Neuronal stem cell (in vitro differentiated cells): ENCODE results near the gene DRD1.

Source experiments
- DNase-seq: peaks from one replicate; pipeline ENCODE4 v3.0.0-alpha.2; 2013; ENCODE audit warnings: low spot score
- H2AFZ ChIP-seq: one replicate; pipeline ENCODE4 v1.6.1; 2013; ENCODE audit warnings: mild to moderate bottlenecking, low read length, inconsistent platforms
- H2AK5ac ChIP-seq: 2 replicates; pipeline ENCODE4 v1.6.1; 2013; ENCODE audit warnings: low read depth, mild to moderate bottlenecking, inconsistent platforms, low read length, moderate library complexity, mixed read lengths
- H2BK120ac ChIP-seq: 2 replicates; pipeline ENCODE4 v1.6.1; 2013; ENCODE audit warnings: low read depth, mild to moderate bottlenecking, inconsistent platforms, low read length, moderate library complexity, mixed read lengths
- H2BK12ac ChIP-seq: one replicate; pipeline ENCODE4 v1.6.1; 2013; ENCODE audit warnings: low read length, inconsistent platforms
- H2BK15ac ChIP-seq: 2 replicates; pipeline ENCODE4 v1.6.1; 2013; ENCODE audit warnings: mild to moderate bottlenecking, low read length, inconsistent platforms, mixed read lengths
- H2BK5ac ChIP-seq: one replicate; pipeline ENCODE4 v1.6.1; 2013; ENCODE audit warnings: inconsistent platforms, mild to moderate bottlenecking, low read length, moderate library complexity
- H3K14ac ChIP-seq: one replicate; pipeline ENCODE4 v1.6.1; 2013; ENCODE audit warnings: low read length, inconsistent platforms
- H3K18ac ChIP-seq: 2 replicates; pipeline ENCODE4 v1.6.1; 2013; ENCODE audit warnings: low read length, inconsistent platforms
- H3K23ac ChIP-seq: 2 replicates; pipeline ENCODE4 v1.6.1; 2013; ENCODE audit warnings: low read depth, mild to moderate bottlenecking, mixed read lengths, low read length, inconsistent platforms; ENCODE audit not compliant: poor library complexity
- H3K27ac ChIP-seq: replicated peaks from 3 replicates; pipeline ENCODE4 v1.5.1; 2013; ENCODE audit warnings: low read length, inconsistent platforms
- H3K27me3 ChIP-seq, 3 experiments: 2 replicates each; pipeline ENCODE4 v1.6.1; 2013; ENCODE audit warnings: low read length in 3 of 3, mild to moderate bottlenecking in 2 of 3, inconsistent platforms in 1 of 3, low read depth in 1 of 3, mixed read lengths in 1 of 3, moderate library complexity in 1 of 3; ENCODE audit not compliant: control insufficient read depth in 3 of 3, insufficient read depth in 3 of 3
- H3K36me3 ChIP-seq, 2 donors: replicated peaks in 1 of 2; 2 replicates each; pipeline ENCODE4 v1.6.1; 2013; ENCODE audit warnings: low read length in 2 of 2; ENCODE audit not compliant: control insufficient read depth in 2 of 2, insufficient read depth in 2 of 2
- H3K4ac ChIP-seq: 2 replicates; pipeline ENCODE4 v1.6.1; 2013; ENCODE audit warnings: inconsistent platforms, mild to moderate bottlenecking, low read length, moderate library complexity
- H3K4me1 ChIP-seq, 2 donors: 1 replicate in 1 of 2; 2 replicates in 1 of 2; pipeline ENCODE4 v1.6.1; 2013; ENCODE audit warnings: low read length in 2 of 2, low read depth in 1 of 2; ENCODE audit not compliant: control insufficient read depth in 2 of 2, insufficient read depth in 1 of 2
- H3K4me2 ChIP-seq: one replicate; pipeline ENCODE4 v1.6.1; 2013; ENCODE audit warnings: mild to moderate bottlenecking, low read length, inconsistent platforms; ENCODE audit not compliant: insufficient read depth, poor library complexity, severe bottlenecking
- H3K4me3 ChIP-seq, 2 donors: 2 replicates each; pipeline ENCODE4 v1.5.1; 2013; ENCODE audit warnings: low read length in 2 of 2, mild to moderate bottlenecking in 2 of 2, inconsistent platforms in 1 of 2, moderate library complexity in 1 of 2
- H3K79me1 ChIP-seq: one replicate; pipeline ENCODE4 v1.6.1; 2013; ENCODE audit warnings: low read depth, mild to moderate bottlenecking, inconsistent platforms, low read length, moderate library complexity
- H3K9ac ChIP-seq: one replicate; pipeline ENCODE4 v1.6.1; 2013; ENCODE audit warnings: mild to moderate bottlenecking, low read depth, low read length, inconsistent platforms; ENCODE audit not compliant: poor library complexity
- H3K9me3 ChIP-seq, 2 donors: replicated peaks in 1 of 2; 2 replicates each; pipeline versions ENCODE3 to v1.6.1; 2013; ENCODE audit warnings: low read length in 2 of 2, mild to moderate bottlenecking in 2 of 2, inconsistent platforms in 1 of 2, low read depth in 1 of 2, mixed read lengths in 1 of 2, moderate library complexity in 1 of 2; ENCODE audit not compliant: control insufficient read depth in 2 of 2, insufficient read depth in 1 of 2
- H4K8ac ChIP-seq: one replicate; pipeline ENCODE4 v1.6.1; 2013; ENCODE audit warnings: low read depth, mild to moderate bottlenecking, inconsistent platforms, low read length, moderate library complexity
- H4K91ac ChIP-seq: one replicate; pipeline ENCODE4 v1.6.1; 2013; ENCODE audit warnings: low read length, low read depth, mild to moderate bottlenecking, inconsistent platforms; ENCODE audit not compliant: poor library complexity
- WGBS, 2 donors: extraction: QIAGEN DNeasy Blood & Tissue Kit; methylation state at CpG; one replicate each; pipeline ENCODE4 v1.1.7; 2013; ENCODE audit warnings: missing lambda C conversion rate in 2 of 2, mixed read lengths in 1 of 2; ENCODE audit not compliant: insufficient read length in 2 of 2, insufficient replicate concordance in 1 of 2; ENCODE audit errors: extremely low coverage in 2 of 2; 5-methylcytosine and 5-hydroxymethylcytosine counted together

DRD1 gene

DNA sequence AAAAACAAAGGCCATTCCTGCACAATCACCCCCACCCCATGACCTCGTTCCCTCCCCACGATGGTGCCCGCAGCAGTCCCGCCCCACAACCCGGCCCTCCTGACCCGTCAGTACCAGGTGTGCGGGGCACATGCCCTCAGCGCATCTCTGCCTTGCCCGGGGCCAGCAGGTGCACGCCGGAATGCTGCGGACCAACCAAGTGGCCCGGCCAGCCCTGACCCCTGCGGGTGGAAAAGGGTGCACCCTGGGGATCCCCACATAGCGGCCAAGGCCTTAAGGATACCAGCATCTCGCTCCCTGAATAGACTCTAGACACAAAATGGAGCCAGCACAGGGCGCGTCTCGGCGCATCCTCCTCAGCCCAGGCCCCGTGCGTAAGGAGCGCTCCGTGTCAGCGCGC, 40.3 kb upstream of the DRD1 start:
- Histone ChIP-seq H3K23ac (peak overlapping the region; percentile 17), H3K27me3 (no peaks in the 10 kb centered on the region), H2AK5ac (no peak overlapping the region), H2BK12ac (no peak overlapping the region), H2BK15ac (no peak overlapping the region), H3K14ac (no peak overlapping the region), H3K27ac (no peak overlapping the region), H2AFZ (no peak overlapping the region), H3K4me1 (peaks cover 5 to 8% of the 10 kb centered on the region in 2 donors), H3K9ac (no peak overlapping the region), H4K8ac (no peak overlapping the region), H3K18ac (no peak overlapping the region), H2BK5ac (no peak overlapping the region), H3K4me3 (no peak overlapping the region), H3K9me3 (peaks cover 4 to 46% of the 10 kb centered on the region in 2 donors), H3K4ac (no peak overlapping the region), H3K79me1 (peaks cover 15% of the 10 kb centered on the region), H3K36me3 (peaks cover 26 to 95% of the 10 kb centered on the region in 2 donors), H3K4me2 (no peak overlapping the region), H4K91ac (no peak overlapping the region), H2BK120ac (no peak overlapping the region)
- no CpG with 5 or more reads among the region's 26 CpGs for WGBS, 2 donors
- no peak for DNase-seq

DNA sequence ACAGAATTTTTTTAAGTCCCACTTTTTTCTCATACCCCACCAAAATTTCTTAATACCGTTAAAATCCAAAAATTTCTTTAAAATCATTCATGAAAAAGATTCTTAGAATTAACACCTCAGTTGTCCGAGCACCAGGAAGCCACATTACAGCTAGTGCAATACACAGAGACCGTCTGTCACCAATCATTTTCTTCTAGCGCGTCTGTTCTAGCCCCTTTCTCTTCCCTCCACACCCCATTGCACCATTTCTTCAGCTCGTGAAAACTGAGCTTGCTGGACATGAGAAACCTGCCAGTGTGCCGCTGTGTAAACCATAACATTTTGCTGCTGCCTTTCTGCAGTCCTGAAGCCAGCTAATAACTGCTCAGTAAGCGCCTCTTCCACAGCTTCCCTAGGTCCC, 39.4 kb upstream of the DRD1 start:
- 100% methylated on average over 1 of the region's 8 CpGs for WGBS, 2 donors

DNA sequence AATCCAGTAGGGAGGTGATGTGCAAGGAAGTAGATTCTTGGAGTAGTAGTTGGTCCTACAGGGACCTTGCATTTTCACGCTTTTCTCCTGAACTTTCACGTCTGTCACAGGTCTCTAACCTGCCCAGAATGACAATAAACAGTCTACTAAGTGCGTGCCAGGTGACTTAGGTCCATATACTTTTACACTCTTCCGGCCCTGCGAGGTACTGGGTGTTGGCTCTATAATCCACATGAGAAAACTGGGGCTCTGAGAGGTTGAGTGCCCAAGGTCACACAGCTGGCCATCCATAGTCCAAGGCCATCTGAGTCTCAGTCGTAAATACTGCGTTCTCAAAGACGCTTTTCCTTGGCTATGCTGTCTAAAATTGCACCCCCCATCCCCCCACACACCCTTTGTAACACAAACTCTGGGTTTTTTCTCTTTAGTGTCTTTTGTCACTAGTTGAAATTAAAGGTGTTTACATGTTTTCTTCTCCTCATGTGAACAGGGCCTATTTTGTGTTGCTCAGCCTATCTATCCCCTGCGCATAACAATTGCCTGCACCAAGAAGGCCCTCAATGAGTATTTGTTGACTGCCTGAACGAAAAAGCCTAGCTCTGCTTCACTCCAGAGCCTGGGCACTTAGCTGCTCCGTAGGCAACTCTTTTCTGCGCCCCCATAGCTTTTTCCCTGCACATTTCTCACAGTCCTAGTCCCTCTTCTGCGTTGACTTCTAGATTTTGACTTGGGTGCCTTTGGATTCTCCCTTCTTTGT, 35.3 kb upstream of the DRD1 start:
- peak overlapping the region; percentile 74 for H3K4me2 ChIP-seq
- H3K9me3 ChIP-seq: peaks cover 4 to 34% of the 10 kb centered on the region in 2 donors
- H3K27me3 ChIP-seq: peaks cover 0 to 16% (median 0%) of the 10 kb centered on the region in 3 experiments
- H2BK5ac ChIP-seq: no peak overlapping the region
- no peak overlapping the region for H4K91ac ChIP-seq
- peaks cover 19 to 47% of the 10 kb centered on the region in 2 donors for H3K36me3 ChIP-seq
- H3K9ac ChIP-seq: peak overlapping the region; percentile 92
- H2AFZ ChIP-seq: peak overlapping the region; percentile 76
- H2BK120ac ChIP-seq: no peak overlapping the region
- H3K4me1 ChIP-seq: peaks cover 8% of the 10 kb centered on the region in 2 donors
- no peak overlapping the region for H3K27ac ChIP-seq
- DNase-seq: no peak
- H2AK5ac ChIP-seq: no peak overlapping the region
- peaks cover 12% of the 10 kb centered on the region for H3K79me1 ChIP-seq
- H3K14ac ChIP-seq: no peak overlapping the region
- H2BK12ac ChIP-seq: no peak overlapping the region
- H3K4ac ChIP-seq: no peak overlapping the region
- H4K8ac ChIP-seq: no peak overlapping the region
- H2BK15ac ChIP-seq: no peak overlapping the region
- no CpG with 5 or more reads among the region's 13 CpGs for WGBS, 2 donors
- peak overlapping the region; percentile 62 to 98 for H3K4me3 ChIP-seq
- H3K23ac ChIP-seq: peak overlapping the region; percentile 97
- peak overlapping the region; percentile 97 for H3K18ac ChIP-seq

More for the DNA sequence above, 39.4 kb upstream of the DRD1 start:
- no peak overlapping the region for H2AFZ ChIP-seq
- no peak overlapping the region for H2BK15ac ChIP-seq
- no peak overlapping the region for H4K8ac ChIP-seq
- no peak overlapping the region for H3K23ac ChIP-seq
- no peak overlapping the region for H2BK120ac ChIP-seq
- peaks cover 8% of the 10 kb centered on the region in 2 donors for H3K4me1 ChIP-seq
- H3K36me3 ChIP-seq: peaks cover 23 to 85% of the 10 kb centered on the region in 2 donors
- no peak overlapping the region for H3K4me3 ChIP-seq
- H3K14ac ChIP-seq: no peak overlapping the region
- H2AK5ac ChIP-seq: no peak overlapping the region
- H2BK12ac ChIP-seq: no peak overlapping the region
- H3K18ac ChIP-seq: no peak overlapping the region
- H4K91ac ChIP-seq: no peak overlapping the region
- H3K9ac ChIP-seq: no peak overlapping the region
- no peak for DNase-seq
- no peak overlapping the region for H2BK5ac ChIP-seq
- no peak overlapping the region for H3K27ac ChIP-seq
- peaks cover 4 to 46% of the 10 kb centered on the region in 2 donors for H3K9me3 ChIP-seq
- peaks cover 12% of the 10 kb centered on the region for H3K79me1 ChIP-seq
- no peak overlapping the region for H3K4ac ChIP-seq
- H3K4me2 ChIP-seq: no peak overlapping the region
- H3K27me3 ChIP-seq: no peaks in the 10 kb centered on the region

DNA sequence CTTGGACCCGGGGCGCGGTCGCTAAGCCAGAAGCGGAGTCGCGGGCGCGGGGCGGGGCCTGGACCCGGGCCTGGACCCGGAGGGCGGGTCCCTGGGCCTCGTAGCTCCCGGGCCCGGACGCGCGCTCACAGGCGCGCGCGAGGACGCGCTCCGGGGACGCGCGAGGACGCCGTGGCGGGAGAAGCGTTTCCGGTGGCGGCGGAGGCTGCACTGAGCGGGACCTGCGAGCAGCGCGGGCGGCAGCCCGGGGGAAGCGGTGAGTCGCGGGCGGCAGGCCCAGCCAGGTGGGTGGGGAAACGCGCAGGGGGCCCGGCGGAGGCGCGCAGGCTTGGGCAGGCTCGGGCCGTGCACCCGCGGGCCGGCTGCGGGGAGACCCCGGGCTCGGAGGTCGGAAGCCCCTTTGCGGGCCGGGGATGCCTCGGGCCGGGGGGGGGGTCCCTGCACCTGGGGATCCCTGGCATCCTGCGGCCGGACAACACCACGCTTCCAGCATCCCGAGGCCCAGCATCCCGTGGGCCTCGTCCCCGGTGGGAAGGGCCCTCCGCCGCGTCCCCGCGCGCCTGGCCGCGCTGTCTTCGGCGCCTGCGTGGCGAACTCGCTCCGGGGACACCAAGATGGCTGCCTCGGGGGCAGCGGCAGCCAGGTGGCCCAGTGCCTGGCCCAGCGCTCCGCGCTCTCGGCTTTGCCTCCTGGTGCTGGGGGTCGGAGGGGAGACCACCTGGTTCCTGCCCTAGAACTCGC, 34.6 kb upstream of the DRD1 start, which contains the start of gene SFXN1:
Gene SFXN1, plus strand, starts transcription at position 177 of the 741 bp plus-strand sequence. CDS start 13,544 bp downstream, outside the sequence.
- Histone ChIP-seq H3K36me3 (peaks cover 15 to 39% of the 10 kb centered on the region in 2 donors), H3K79me1 (peaks cover 10% of the 10 kb centered on the region), H4K91ac (no peak within 1 kb of the TSS), H4K8ac (no peak within 1 kb of the TSS), H3K23ac (peak within 1 kb of the TSS; percentile 97), H3K27ac (no peak within 1 kb of the TSS), H2BK12ac (no peak within 1 kb of the TSS), H3K4me1 (peaks cover 8% of the 10 kb centered on the region in 2 donors), H3K9me3 (peaks cover 2 to 28% of the 10 kb centered on the region in 2 donors), H3K27me3 (peaks cover 0 to 18% (median 0%) of the 10 kb centered on the region in 3 experiments), H2AK5ac (peak within 1 kb of the TSS; percentile 12), H2BK5ac (peak within 1 kb of the TSS; percentile 96), H3K4me3 (peak within 1 kb of the TSS; percentile 62 to 98), H3K18ac (peak within 1 kb of the TSS; percentile 97), H2AFZ (peak within 1 kb of the TSS; percentile 76), H3K9ac (peak within 1 kb of the TSS; percentile 92), H2BK15ac (no peak within 1 kb of the TSS), H3K4me2 (peak within 1 kb of the TSS; percentile 74), H3K4ac (no peak within 1 kb of the TSS), H2BK120ac (no peak within 1 kb of the TSS), H3K14ac (peak within 1 kb of the TSS; percentile 78)
- no CpG with 5 or more reads among the region's 94 CpGs for WGBS, 2 donors
- peak; percentile 70 for DNase-seq
